HG03565 (cell line): ENCODE measurements around the gene CACNG6.

ENCODE experiments used
- ATAC-seq: cut with Tn5 transposase; IDR thresholded peaks from one replicate; pipeline ENCODE4 v1.9.1; 2021; ENCODE audit warnings: mild to moderate bottlenecking, moderate library complexity; ENCODE audit not compliant: unreplicated experiment

Gene CACNG6

DNA sequence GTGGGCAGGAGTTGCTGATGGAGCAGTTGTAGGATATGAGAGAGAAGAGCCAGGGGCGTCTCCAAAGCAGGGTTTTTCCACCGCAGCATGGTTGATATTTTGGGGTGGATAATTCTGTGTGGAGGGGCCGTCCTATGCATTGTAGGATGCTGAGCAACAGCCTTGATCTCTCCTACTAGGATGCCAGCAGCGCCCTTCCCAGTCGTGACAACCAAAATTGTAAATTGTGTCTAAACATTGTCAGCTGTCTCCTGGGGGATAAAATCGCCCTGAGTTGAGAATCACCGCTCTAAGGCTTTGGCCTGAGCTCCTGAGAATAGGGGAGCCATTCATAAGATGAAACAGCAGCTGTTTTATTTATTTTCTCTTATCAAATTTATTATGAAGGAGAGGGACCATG lies 24.5 kb upstream of the CACNG6 start:
- no peak for ATAC-seq

DNA sequence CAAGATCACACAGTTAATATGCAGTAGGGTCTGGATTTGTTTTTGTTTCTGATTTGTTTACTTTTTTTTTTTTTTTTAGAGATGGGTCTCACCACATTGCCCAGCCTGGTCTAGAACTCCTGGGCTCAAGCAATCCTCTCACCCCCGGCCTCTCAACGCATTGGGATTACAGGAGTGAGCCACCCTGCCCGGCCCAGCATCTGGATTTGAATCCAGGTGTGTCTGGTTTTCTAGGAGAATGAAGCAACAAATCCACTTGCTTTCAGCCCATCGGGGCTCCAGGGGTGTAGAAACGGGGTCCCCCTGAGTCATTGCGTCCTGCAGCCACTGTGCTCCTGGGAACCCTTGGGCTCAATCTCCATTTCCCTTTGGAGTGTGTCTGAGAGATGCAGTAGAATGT lies 22.1 kb upstream of the CACNG6 start:
- ATAC-seq, result no peak

DNA sequence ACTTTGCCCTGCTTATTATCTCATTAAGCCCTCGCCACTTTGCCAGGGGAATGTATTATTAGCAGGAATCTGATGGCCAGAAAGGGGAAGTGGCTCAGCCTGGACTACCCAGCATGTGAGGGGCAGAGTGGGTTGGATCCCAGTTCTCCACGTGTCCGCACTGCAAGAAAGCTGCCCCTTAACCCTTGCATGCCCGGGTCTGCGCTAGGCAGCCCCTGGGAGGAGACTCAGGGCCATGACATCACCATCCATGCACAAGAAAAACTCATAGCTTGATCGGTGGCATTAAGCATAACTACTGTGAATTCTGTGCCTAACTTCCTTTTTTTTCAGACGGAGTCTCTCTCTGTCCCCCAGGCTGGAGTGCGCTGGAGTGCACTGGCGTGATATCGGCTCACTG lies 19.8 kb upstream of the CACNG6 start:
- no peak for ATAC-seq

DNA sequence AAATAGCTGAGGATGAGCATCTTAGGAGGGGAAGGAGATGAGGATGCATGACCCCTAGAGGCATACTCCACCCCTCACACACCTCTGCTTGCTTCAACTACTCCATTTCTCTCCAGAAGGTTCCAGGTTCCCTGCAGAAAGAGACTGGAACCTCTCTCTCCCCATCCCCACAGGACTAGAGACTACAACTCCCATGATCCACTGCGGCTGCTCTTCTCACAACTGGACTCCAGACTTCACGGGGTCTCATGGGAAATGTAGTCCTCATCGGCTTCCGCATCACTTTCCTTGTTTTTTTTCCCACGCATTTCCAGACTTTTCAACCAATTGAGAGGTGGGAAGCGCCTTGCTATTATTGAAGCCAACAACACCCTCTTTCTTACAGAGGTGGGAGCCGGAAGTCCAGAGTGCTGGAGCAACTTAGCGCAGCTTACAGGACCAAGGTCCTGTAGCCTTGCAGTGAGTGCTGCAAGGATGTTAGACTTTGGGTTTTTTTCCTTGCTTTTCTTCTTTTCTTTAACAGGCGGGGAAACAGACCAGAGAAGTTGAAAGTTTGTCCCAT lies 13.9 kb upstream of the CACNG6 start:
- no peak for ATAC-seq

DNA sequence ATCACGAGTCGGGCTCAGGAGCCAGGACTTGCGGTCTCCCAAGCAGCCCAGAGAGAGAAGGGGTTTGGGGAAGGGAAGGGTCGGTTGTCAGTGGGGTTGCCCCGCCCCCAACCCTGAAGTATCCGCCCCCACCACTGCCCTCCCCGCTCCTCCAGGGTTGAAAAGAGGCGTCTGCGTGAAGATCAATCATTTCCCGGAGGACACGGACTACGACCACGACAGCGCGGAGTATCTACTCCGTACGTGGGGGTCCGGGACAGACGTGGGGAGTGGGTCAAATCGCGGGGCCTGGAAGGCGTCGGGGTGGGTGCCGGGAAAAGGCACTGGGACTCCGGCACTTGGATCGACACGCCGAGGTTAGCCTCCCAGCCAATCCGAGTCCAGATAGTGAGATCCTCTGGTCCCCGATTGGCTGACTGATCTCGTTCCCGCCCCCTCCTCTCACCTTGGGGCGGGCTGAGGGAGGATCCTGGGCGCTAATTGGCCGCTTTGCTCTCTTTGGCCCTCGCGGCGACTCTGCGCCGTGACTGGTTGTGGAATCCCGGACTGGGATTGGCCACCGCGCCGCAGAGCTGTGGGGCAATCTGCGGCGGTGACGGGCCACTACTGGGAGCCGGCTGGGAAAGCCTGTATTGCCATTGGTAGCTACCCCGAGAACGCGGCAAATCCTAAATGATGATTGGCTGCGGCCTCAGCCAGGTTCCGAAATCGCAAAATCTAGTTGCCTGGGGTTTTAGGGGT lies 13.3 kb upstream of the CACNG6 start:
- ATAC-seq, result no peak

DNA sequence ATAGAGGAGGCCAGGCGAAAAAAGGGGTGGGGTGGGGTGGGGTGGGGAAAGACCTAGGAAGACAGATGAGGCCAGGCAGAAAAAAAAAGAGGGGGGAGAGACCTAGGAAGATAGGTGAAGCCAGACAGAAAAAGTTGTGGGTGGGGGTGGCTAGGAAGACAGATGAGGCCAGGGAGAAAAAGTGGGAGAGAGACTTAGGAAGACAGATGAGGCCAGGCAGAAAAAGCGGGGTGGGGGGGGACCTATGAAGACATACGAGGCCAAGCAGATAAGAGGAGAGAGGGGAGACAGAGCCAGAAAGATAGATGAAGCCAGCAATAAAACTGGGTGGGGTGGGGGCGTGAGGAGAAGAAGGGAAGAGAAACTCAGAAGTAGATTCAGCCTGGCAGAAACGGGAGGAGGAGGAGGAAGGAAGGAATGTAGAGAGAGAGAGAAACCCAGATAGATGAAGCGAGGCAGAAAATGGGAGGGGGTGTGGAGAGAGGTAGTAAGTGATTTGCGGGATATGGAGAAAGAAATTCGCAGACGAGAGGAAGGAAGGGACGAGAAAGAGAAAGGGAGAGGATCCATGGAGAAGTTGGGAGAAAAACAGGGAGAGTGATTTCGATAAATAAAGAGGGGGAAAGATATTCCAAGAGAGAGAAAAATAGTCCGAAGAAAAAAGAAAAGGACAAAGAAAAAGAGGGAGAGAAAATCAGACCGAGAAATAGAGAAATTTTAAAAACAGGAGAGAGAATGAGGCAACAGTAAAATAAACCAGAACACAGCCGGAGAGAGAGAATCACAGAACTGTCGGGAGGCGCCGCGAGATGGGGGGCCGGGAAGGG lies 12.2 kb upstream of the CACNG6 start:
- ATAC-seq, result no peak

DNA sequence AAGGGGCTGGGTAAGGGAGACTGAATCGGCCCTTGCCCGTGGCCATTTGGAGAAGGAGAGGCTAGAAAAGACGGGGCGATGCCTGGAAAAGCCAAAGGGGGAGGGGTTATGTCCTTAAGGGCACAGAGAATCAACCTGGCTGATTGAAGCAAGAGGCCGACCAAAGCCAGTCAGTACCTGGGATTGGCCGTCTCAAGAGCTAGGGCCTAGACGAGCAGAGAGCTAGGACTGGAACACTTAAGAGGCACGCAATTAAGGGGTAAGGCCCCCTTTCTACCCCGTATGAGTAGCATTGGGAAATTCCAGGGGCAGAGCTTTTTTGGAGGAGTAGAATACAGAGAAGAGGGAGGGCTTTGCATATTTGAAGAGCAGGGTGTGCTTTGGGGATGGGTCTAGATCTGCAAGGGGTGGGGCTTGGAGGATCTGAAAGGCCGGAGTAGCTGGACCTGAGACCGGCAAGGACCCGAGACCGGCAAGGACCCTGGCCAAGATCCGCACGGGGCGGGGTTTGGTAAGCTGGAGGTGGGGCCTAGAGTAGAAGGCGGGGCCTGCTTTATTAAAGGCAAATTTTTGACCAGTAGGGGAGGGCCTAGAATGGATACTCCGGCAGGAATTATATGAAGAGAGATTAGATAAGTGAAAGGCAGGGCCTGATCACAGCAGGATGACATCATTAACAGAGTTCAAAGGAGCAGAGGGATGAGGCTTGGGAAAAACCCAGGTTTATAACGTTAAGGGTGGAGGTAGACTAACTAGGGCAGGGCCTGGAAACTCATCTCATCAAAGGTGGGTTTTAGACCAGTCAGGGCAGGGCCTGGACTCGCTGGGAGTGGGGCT lies 10.7 kb upstream of the CACNG6 start:
- no peak for ATAC-seq

DNA sequence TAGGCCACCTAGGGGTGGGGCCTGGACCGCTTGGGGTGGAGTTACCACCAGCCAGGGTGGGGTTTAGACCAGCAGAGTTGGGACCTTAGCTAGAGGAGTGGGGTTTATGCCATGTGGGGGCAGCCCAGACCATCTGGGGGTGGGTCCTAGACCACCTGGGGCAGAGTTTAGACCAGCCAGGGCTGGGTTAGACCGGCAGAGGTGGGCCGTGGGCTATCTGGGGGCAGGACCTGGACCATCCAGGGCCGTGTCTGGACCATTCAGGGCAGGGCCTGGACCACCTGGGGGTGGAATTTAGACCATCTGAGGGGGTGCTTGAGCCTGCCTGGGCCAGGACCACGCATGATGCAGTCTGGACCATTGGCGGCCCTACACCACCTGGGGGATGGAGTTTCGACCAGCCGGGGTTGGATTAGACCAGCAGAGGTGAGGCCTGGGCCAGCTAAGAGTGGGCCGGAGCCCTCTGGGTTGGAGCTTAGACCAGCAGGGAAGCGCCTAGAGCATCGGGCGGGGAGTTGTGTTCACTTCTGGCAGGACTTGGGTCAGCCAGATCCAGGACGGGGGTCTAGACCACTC lies 10.0 kb upstream of the CACNG6 start:
- no peak for ATAC-seq

DNA sequence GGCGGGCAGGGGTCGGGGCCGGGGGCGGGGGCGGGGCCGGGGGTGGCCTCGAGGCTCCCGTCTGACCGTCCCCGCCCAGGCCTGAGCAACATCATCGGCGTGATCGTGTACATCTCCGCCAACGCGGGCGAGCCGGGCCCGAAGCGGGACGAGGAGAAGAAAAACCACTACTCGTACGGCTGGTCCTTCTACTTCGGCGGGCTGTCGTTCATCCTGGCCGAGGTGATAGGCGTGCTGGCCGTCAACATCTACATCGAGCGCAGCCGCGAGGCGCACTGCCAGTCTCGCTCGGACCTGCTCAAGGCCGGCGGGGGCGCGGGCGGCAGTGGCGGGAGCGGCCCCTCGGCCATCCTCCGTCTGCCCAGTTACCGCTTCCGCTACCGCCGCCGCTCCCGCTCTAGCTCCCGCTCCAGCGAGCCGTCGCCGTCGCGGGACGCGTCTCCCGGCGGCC lies 9.4 kb upstream of the CACNG6 start:
- ATAC-seq, result no peak

DNA sequence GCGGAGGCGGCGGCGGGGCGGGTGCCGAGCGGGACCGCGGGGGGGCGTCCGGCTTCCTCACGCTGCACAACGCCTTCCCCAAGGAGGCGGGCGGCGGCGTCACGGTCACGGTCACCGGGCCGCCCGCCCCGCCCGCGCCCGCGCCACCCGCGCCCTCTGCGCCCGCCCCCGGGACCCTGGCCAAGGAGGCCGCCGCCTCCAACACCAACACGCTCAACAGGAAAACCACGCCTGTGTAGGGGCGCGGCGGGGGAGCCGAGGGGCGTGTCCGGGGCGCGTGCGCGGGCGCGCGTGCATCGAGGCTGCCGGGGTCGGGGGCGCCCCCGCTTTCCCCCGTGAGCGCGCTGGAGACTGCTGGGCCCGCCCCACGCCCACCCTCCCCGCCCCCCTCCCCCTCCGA lies 8.8 kb upstream of the CACNG6 start:
- no peak for ATAC-seq

DNA sequence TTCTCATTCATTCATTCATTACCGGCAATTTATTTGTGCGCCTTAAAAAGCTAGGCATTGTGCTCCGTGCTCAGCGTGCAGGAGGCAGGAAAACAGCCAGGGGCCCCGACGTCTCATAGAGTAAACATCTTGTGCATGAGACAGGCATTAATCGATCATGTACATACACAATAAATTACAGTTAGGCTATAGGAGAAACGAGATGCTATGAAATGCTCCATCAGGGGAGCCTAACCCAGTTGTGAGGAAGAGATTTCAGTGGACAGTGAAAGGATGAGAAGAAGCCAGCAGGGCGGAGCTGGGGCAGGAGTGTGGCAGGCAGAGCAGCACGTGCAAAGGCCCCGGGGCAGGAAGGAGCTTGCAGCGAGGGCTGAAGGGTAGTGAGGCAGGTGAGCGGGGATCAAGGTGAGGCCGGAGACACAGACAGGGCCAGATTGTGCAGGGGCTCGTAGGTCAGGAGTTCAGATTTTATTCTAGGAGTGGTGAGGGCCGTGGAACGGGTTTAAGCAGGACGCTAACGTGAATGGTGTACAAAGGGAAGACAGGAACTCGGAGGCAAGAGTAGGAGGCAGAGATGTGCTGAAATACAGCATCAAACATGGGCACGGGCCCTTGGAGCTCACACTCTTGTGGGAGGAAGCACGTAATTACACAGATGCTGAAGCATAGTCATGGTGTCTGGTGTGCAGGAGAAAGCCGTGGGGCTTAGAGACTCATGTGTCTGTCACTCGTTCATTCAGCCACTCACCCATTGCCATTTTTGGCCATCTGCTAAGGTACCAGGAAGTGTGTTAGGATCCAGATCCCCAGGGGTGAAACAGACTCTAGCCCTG lies 7.8 kb upstream of the CACNG6 start:
- ATAC-seq, result no peak

DNA sequence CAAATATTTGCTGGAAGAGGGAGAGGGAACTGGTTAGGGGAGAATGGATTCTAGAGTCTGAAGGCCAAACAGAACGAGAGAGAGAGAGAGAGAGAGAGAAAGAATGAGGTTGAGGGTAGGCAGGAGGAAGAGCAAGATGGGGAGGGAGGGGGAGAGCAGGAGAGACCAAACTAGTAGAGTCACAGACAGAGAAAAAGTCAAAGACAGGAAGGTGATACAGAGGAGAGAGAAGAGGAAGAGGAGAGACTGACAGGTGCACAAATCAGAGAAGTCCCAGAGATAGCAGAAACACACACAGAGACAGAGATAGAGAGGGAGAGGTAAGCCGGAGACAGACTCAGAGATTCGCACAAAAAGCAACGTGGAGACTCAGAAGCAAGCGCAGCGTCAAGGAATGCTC lies 5.6 kb upstream of the CACNG6 start:
- no peak for ATAC-seq

DNA sequence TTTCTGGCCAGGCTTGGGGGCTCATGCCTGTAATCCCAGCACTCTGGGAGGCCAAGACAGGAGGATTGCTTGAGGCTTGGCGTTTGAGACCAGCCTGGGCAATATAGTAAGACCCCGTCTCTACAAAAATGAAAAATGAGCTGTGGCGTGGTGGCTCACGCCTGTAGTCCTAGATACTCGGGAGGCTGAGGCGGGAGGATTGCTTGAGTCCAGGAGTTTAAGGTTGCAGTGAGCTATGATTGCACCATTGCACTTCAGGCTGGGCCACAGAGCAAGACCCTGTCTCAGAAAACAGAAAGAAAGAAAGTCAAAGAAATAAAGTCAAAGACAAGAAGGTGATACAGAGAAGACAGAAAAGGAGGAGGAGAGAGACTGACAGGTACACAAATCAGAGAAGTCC lies 2.5 kb upstream of the CACNG6 start:
- no peak for ATAC-seq

DNA sequence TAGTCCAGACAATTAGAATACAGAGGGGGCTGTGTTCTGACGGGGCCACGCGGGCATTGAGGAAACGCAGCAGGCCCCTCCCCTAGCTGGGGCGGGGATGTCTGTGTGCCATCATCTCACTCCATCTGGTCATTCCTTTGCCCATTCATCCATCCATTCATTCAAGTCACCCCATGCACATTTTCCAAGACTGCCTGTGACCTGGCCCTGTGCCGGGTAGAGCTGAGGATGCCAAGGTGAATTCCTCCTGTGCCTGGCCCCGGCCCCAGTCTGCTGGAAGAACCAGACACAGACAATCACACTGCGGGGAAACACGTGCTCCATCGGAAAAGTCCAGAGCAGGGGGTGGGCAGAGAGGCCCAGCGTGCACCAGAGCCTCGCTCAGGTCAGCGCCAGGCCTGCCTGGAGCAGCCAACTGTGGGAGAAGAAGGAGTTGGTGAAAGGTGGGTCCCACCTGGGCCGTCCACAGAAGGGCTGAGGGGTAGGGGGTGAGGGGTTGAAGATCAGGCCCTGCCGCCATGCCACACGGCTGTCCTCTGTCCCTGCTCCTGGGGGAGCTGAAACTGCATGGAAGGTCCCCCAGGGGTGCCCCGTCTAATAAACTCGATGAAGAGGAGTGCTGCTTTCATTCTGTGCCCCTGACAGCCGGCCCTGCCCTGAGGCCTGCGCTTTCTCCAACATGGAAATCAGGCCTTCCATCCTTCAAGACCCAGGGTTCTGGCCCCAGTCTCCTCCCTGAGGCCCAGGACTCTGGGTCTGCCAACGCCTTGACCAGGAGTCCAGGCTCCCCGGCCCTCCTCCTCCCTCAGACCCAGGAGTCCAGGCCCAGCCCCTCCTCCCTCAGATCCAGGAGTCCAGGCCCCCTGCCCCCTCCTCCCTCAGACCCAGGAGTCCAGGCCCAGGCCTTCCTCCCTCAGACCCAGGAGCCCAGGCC lies 1.6 kb upstream of the CACNG6 start:
- no peak for ATAC-seq

DNA sequence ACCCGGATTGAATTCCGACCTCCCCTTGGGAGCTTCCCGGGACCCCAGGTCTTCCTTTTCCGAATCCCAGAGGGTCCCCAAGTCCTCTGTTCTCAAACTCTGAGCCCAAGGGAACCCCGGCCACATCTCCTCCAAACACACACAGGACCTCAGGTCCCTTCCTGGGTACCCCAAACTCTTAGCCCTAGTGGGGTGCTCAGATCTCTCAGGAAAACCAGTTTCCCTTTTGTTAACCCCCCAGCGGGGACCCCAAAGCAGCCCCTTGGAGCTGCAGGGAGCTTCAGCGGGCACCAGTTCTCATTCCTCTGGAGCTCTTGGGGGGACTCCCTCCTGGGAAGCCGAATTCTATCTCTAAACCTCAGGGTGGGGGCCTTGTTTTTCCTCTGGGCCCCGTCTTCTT lies 774 bp downstream of the CACNG6 start:
- ATAC-seq, result no peak

DNA sequence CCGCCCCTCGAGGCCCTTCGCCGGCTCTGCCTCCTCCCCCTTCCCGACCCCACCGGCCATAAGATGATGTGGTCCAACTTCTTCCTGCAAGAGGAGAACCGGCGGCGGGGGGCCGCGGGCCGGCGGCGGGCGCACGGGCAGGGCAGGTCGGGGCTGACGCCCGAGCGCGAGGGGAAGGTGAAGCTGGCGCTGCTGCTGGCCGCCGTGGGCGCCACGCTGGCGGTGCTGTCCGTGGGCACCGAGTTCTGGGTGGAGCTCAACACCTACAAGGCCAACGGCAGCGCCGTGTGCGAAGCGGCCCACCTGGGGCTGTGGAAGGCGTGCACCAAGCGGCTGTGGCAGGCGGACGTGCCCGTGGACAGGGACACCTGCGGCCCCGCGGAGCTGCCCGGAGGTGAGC lies 1.4 kb downstream of the CACNG6 start:
- no peak for ATAC-seq

DNA sequence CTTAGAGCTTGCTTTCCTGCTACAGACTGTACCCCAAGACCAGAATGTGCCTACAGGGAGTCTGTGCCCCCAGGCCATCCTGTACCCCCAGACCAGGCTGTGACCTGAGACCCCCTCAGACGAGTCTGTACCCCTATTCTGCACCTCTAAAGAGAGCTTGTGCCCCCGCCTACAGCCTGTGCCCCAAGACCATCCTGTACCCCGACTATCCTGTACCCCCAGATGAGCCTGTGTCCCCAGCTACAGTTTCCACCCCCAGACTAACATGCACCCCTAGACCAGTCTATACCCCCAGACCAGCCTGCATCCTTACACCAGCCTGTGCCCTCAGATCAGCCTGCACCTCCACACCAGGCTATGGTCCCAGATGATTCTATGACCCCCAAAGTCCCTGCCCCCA lies 2.0 kb downstream of the CACNG6 start:
- ATAC-seq, result no peak

DNA sequence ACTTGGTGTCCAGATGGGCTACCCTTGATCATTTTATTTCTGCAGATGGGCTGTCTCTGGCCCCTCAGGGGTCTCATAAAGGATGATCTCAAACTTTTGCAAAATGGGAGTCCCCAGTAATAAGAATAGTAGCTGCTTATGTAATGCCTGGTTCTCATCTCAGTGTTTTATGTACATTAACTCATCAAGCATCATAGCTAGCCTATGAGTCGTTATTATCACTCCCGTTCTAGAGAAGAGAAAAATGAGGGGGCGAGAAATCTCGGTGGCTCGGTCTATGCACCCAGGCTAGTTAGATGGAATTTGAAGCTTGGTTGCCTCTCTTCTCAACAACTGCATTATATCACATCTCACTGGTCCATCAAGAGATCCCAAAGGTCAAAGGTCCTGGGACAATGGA lies 3.4 kb downstream of the CACNG6 start:
- ATAC-seq, result no peak

DNA sequence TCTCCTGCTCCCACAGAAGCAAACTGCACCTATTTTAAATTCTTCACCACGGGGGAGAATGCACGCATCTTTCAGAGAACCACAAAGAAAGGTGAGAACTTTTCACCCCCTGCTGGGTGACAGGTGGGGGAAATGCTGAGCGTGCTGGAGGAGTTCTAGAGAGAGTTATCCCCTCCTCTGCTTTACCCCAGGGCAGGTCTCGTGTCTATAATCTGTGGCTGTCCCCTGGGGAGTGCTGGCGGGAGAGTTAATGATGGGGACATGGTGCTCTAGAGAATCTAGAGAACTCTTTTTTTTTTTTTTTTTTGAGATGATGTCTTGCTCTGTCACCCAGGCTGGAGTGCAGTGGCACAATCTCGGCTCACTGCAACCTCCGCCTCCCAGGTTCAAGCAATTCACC lies 6.8 kb downstream of the CACNG6 start:
- ATAC-seq, result no peak
